Activated CD4-positive, CD25-positive, alpha-beta regulatory T cell (primary cell): ENCODE results near the gene POMGNT1.

Experiments
- DNase-seq, 4 experiments: peaks; one replicate each; lab custom pipeline; 2025; lab: John Stamatoyannopoulos, UW

The POMGNT1 gene

DNA sequence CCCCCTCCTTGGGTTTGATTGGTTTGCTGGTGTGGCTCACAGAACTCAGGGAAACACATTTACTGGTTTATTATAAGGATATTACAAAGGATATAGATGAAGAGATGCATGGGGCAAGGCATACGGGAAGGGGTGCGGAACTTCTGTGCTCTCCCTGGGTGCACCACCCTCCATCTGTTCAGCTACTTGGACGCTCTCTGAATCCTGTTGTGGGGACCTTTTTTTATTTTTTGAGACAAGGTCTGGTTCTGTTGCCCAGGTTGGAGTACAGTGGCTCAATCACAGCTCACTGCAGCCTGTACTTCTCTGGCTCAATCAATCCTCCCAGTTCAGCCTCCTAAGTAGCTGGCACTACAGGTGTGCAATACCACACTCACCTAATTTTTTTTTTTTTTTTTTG, 12.3 kb upstream of the POMGNT1 start:
- no peak for DNase-seq

DNA sequence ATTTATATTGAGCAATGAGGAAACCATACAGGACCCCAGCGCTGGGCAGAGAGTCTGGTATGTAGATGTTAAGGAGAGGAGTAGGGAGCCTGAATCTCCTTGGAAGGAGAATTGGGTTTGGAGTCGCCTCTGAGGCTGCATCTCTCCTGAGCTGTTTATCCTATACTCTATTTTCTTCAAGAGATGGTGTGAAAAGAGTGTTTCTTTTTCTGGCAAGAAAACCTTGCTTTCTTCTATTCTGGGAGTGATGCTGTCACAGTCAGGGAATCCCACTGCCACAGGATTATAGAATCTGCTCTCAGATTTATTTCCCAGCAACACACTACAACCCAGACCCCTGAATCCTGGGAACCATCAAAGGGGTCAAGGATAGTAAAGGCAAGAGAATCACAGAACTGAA, 8.2 kb upstream of the POMGNT1 start:
- no peak for DNase-seq

DNA sequence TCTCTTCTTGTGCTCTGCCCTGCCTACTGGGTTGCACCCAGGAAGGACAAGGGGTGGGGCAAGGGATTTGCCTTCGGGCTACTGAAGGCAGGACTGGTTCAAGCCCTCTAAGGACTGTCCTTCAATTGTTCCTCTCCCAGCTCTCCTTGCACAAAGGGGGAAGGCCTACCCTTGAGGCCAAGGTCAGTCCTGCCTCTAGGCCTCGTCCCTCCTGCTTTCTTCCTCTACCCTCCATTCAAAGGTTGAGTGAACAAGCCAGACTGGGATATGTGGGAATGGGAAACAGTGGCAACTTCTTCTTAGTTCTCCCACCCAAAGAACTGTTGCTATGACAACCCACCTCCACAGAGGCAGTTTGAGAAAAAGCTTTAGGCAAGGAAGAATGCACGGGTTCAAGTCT, 7.6 kb upstream of the POMGNT1 start:
- no peak for DNase-seq

DNA sequence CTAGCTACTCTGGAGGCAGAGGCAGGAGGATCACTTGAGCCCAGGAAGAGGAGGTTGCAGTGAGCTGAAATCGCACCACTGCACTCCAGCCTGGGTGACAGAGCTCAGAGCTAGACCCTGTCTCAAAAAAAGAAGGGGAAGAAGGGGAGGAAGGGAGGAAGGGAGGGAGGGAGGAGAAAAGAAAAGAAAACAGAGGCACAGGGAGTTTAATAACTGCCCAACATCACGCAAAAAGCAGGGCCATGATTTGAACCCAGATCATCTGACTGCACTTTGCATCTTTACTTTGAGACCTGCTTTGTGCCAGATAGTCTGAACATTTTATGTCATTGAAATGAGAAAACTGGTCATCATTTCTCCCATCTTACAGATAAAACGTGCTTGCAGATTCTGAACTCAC, 6.9 kb upstream of the POMGNT1 start:
- no peak for DNase-seq

DNA sequence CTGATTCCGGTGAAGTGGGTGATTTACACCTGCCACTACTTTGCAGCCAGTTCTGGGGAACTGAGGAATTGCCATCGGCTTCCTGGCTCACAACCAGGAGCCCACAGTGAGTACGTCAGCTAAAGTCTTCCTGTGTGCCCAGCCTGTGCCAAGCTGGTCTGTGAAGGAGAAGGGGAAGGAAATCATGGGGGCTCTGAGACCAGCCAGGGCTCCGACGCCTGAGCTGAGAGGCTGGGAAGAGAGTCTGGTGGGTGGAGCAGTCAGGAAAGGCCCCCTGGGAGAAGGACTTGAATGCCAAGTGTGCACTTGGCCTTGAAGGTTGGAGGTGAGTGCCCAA, 6.1 kb upstream of the POMGNT1 start:
- no peak for DNase-seq

DNA sequence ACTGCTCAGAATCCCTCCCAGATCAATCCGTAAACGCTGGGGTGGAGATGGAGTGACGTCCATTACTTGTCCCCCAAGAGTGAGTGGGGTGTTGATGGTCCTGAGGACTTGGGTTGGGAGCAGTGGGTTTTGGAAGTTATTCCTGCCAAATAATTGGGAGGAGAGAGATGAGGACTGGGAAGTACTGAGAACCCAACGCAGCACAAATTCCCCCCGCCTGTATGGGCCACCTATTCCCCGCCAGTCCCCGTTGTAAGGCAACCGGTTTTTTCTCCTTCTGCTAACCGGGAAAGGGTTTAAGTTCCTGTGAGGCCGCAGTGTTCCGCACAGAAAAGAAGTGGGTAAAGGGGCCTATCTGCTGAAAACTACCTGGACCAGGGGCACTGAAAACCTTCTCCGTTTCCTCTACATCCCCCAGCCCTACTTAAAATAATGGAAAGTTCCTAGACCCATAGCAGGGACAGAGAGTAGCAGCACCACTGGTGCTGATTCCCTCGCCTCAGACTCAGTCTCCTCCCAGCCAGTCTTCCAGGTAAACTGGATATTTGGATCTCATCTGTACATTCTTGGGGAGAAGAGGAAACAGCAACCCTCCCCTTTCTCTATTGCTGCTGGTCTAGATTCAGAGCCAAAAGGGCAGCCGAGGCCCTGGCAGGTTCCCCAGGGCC, 5.6 kb upstream of the POMGNT1 start:
- DNase-seq = no peak

DNA sequence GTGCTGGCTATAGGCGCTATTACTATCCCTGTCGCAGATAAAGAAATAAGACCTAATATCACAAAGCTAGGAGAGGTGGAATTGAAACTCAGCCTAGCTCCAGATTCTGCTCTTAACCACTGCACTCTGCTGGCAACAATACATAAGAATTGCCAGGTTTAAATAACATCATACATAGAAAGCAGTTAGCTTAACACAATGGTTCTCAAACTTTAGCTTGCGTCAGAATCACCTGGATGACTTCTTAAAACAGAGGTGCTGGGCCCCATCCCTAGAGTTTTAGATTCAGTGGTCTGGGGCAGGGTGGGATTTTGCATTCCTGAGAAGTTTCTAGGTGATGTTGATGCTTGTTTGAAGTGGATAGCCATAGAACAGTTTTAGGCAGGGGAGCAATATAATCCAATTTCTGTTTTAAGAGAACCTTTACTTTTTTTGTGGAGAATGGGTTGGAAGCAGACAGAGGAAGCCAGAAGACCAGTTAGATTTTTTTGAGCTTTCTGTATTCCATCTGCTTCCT, 1.1 kb upstream of the POMGNT1 start:
- DNase-seq = no peak

DNA sequence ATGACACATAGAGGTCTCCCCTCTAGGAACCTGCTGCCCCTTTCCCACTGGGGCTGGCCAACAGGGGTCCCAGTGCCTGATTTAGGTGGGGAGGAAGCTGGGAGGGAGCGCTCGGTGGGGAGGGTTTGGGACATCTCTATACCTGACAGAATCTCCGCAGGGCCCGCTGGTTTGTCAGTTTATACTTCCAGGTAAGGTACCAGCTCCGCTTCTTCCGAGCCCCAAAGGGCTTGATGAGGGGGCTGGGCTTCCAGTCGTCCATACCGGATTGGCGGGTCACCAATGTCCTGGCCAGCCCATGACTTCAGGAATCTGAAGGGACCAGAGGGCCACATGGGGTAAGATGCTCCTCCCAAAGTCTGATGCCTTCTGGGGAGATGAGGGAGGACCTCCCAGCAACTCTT, 672 bp downstream of the POMGNT1 start:
- no peak for DNase-seq

DNA sequence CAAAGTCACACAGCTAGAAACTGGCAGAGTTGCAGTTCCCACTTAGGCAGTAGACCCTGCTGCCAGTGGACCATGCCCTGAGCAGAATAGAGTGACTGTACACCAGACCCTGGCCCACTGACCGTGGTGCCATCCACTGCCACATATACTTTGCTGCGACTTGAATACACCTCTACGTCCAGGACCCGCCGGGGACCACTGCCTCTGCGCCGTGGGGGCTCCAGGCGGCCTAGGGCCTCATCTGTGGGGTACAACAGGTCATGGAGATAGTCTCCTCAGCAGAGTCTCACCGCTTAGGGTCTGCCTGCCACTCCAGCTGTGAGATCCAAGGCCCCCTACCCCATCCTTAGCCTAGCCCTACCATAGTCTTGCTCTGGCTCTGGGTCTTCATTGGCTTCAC, 1.6 kb downstream of the POMGNT1 start:
- DNase-seq = no peak

DNA sequence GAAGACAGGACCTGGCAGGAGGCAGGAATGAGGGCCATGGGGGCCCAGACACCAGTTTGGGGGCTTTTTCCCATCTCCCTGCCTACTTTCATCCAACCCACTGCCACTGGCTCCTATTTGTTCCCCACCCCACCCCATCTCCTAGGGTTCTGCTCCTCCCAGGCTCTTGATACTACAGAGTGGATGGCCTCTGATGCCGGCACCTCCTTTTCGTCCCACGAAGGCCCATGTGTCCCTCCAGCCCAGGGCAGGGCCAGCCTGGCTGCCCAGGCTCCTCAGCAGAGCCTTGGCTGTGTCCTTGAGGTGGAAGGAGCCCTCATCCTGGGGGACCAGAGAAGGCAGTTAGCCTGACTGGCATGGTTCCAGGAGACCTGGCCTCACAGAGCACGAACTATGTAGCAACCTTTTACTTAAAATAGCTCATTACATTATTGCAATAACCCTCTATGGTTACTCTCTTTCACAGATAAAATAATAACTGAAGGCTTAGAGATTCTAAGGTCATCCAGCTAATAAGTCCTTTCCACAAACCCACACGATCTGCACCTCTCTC, 3.5 kb downstream of the POMGNT1 start:
- DNase-seq = no peak

DNA sequence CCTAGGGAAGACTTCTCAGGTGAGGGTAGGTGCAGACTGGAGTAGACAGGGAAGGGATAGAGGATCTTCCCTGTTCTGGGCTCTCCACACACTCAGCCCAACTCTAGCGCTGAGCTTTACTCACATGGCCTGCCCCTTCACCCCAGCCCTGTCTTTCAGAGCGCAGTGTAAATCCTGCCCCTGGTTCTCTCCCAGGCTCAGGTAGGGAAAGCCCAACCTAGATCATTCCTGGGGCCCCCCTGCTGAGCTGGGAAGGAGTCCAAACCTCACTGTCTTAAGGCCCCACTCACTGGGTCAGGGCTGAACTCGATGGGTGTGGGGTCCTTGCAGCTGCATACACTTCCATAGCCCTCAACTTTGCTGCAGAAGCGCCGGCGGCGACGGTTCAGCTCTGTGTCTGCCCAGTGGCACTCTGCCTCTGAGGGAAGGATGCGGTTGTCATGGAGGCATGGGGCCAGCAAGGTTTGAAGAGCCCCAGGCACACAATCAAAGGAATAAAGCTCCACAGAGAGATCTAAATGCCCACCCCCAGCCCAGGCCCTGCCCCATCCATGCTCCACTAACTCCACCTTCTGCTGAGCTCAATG, 4.2 kb downstream of the POMGNT1 start:
- DNase-seq = no peak

DNA sequence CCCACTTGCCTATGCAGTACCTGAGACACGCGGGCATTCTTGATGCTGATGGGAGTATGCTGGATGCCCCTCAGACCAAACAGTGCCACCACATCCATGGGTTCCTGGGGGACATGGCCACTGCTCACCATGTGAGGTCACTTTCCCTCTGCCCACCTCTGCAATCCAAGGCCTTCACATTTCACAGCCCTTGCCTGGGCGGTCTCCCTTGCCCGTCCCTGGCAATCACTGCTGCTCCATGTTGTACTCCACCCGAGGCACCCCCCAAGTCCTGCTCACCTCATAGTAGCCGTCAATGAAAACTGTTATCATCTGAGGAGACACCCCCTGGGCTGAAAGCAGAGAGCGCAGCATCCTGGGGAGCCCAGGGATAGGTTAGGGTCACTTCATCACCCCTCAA, 4.9 kb downstream of the POMGNT1 start:
- no peak for DNase-seq

DNA sequence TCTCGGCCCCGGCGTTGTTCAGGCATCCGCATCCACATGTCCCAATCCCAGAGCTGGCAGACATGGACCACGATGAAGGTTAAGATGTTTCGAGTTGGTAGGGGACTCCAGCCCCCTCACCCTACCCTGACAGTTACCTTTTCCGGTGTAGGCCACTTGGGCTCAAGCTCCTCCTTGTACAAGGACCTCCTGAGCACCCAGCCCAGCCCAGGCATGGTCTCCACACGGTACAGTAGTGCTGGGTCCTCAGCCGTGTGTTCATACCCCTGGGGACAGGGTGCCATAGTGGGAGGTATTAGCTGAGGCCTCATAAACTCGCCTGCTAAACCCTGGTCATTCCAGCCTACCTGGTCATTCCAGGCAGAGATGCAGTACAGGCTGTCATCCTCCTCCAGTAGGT, 6.1 kb downstream of the POMGNT1 start:
- DNase-seq = no peak

DNA sequence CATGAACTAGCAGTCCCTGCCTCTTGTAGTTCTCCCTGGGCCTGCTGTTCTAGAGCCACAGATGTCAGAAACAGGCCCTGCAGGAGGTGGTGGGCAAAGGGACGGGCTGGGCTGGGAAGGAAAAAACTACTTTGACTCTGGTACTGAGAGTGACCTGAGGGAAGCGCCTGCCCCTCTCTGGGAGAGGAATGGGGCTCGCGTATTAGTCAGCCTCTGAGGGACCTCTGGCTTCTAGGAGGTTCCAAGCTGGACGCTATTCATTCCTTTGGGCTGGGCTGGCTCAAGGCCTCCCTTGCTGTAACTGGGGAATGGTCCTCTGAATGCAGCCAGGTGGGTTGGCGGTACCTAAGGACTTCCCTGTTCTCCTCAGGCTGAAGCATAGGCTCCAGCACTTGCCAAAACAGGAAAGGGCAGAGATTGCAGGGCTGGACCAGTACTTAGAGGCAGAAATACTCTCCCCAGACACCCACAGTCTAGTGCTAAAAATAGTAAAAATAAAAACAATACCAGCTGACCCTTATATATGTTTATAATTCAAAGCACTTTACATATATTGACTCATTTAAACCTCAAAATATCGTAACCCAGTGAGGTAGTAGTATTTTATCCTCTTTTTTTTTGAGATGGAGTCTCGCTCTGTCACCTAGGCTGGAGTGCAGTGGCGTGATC, 7.1 kb downstream of the POMGNT1 start:
- DNase-seq = no peak

DNA sequence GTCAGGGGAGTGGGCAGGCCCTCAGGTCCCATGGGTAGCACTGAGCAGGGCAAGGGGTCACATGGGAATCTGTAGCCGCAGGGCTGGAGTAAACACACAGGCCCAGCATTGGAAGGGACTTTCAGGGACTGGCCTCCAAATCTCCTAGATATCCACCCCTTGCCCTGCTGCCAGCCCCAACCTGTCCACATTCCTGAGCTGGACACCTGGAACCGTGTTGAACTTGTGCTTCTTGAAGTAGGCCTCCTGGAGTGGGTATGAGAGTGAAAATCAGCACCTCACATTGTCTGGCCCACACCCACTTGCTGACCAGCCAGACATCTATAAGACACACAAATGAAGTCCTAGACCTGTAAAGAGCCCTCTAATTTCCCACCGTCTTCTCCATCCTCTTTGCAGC, 7.7 kb downstream of the POMGNT1 start:
- no peak for DNase-seq

DNA sequence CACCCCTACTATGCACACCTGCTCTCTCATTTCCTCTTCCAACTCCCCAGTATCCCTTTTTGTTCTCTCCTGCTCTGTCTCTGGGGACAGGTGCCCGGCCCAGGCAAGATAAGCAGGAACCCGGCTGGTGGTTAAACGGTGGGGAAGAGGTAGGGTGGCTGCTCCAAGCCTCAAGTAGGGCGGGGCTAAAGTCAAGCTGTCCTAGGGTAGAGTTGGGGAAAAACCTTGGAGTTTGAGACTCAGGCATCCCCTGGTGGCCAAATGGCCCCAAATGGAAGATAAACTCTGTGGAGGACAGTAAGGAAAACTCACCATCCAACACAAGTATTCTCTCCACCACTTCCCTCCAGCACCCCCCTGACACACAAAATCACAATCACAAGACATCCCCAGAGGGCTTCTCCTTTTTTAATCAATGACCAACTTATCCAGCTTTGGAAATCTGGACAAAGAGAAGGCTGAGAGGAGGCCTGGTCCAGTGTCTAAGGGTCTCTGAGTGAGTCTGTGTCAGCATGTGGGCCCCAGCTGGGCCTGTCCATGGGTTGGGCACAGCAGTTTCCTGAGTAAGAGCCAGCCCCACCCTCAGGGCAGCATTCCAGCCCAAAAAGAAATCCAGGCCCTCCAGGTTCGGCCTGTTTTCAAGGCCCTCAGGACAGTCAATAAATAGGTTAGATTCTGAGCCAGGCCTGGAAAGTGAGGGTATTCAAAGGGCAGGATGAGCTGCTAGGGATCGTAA, 9.8 kb downstream of the POMGNT1 start:
- DNase-seq = no peak

DNA sequence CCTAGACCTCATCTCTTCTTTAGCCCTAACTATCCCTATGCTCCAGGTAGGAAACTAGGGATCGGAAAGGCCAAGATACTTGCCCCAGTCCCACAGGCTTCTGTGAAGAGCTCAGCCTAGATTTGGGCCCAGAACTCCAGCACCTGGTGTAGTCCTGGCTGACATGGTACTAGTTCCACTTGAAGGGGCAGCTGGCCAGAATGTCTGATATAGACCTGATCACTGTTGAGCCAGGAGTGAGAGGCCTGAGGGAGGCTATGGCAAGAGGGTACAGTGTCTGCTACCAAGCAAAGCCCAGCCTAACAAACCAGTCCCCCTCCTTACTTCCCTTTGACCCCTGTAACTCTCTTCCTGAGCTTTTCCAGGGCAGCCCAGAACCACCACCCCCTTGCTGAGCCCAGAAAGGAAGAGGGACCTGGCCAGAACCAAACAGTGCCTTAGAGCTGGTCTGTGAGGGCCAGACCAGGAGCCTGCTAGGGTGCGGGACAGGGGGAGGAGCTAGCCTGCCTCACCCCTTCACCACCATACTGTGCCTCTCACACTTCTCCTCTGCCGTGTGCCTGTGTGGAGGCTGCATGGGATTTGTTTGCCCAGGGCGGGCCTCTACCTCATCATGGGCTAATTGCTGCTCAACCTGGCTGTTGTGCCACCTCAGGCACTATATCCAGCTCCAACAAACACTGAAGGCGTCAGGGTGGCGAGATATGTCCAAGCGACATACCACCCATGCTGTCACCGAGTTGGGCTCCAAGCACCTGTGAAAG, 10.9 kb downstream of the POMGNT1 start:
- no peak for DNase-seq

DNA sequence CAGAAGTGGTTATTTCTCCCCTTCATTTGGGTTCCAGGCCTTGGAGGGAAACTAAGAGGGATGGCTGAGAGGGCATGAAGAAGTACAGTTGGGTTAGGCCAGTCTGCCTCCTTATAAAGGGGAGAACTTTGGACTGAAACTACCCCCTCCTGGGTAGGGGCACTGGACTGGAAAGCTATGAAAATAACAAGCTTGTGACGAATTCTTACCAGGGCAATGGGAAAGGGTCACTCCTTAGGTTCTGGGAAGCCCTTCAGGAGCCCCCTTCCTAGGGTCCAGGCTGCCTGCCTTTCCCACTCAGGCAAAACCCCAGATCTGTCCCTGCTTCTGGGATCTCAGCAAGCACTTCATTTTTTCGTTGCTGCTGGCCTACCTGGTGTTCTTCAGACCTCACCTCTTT, 12.2 kb downstream of the POMGNT1 start:
- no peak for DNase-seq

DNA sequence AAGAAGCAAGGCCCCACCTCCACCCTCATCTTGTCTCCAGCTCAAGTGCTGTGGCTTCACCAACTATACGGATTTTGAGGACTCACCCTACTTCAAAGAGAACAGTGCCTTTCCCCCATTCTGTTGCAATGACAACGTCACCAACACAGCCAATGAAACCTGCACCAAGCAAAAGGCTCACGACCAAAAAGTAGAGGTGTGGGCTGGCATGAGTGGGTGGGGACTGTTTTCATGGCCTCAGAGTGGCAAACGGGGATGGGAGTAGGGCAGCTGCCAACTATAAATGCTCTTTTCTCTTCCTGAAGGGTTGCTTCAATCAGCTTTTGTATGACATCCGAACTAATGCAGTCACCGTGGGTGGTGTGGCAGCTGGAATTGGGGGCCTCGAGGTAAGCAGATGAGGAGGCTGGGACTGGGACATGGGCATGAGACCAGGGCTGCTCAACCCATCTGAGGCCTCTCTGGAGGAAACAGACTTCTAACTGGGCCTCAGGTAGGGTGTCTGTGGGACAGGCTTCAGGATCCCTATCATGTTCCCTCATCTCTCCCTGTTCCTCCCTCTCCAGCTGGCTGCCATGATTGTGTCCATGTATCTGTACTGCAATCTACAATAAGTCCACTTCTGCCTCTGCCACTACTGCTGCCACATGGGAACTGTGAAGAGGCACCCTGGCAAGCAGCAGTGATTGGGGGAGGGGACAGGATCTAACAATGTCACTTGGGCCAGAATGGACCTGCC, 13.1 kb downstream of the POMGNT1 start:
- no peak for DNase-seq

DNA sequence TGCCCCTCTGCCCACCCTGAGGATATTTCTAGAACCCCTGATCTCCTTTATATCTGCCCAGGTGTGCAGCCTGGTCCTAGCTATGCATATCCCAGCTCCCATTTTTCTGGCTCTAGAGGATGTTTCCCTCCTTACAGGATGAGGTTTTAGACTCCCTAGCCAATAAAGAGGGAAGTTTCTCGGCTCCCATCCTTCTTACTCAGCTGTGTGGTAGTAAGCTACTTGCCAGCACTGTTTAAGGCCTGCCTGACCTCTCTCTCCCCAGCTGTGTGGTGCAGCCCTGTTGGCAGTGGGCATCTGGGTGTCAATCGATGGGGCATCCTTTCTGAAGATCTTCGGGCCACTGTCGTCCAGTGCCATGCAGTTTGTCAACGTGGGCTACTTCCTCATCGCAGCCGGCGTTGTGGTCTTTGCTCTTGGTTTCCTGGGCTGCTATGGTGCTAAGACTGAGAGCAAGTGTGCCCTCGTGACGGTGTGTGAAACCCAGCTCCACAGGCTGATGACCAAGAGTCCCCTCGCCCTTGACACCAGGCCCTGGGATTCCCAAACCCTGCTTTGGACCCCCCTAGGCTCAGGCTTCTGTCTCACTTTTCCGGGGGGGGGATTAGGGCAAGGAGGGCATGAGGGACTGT, 14.2 kb downstream of the POMGNT1 start:
- DNase-seq = no peak
